Neutrophil (primary cell): ENCODE data around the gene DYRK1A.

ENCODE experiments used
- H3K27ac ChIP-seq: fragments of 200-600 bp; sonication (generic); 2 replicates; pipeline ENCODE4 v1.5.1; 2016; ENCODE audit warnings: mild to moderate bottlenecking, moderate library complexity
- H3K27me3 ChIP-seq: fragments of 200-600 bp; sonication (generic); 2 replicates; pipeline ENCODE4 v1.6.0; 2016; ENCODE audit warnings: mild to moderate bottlenecking
- H3K36me3 ChIP-seq: fragments of 200-600 bp; sonication (generic); 2 replicates; pipeline ENCODE4 v1.5.1; 2017
- H3K4me1 ChIP-seq, 2 experiments: fragments of 200-600 bp in 1 of 2; sonication (generic) in 1 of 2; 1 replicate in 1 of 2; 2 replicates in 1 of 2; pipeline versions ENCODE4 v1.5.1 to v1.6.1; 2013 to 2016; ENCODE audit warnings: low read depth in 1 of 2, low read length in 1 of 2, mild to moderate bottlenecking in 1 of 2, moderate library complexity in 1 of 2; ENCODE audit not compliant: control insufficient read depth in 1 of 2, insufficient read depth in 1 of 2
- H3K4me3 ChIP-seq, 2 experiments: fragments of 200-600 bp in 1 of 2; sonication (generic) in 1 of 2; 1 replicate in 1 of 2; 2 replicates in 1 of 2; pipeline ENCODE4 v1.5.1; 2013 to 2016; ENCODE audit warnings: low read depth in 1 of 2, low read length in 1 of 2, mild to moderate bottlenecking in 1 of 2, moderate library complexity in 1 of 2
- H3K9me3 ChIP-seq: fragments of 200-600 bp; sonication (generic); 2 replicates; pipeline ENCODE4 v1.5.1; 2016
- CTCF ChIP-seq: fragments of 200-600 bp; sonication (generic); IDR thresholded peaks from 2 replicates; pipeline ENCODE4 v1.5.1; 2016; ENCODE audit warnings: antibody characterized with exemption

Gene DYRK1A

GRCh38 chr21:37502947-37503346, 136.4 kb downstream of the DYRK1A start:
- Histone ChIP-seq H3K27ac (no peak overlapping the region), H3K27me3 (no peaks in the 10 kb centered on the region), H3K4me3 (no peak overlapping the region), H3K9me3 (no peaks in the 10 kb centered on the region), H3K4me1 (no peaks in the 10 kb centered on the region), H3K36me3 (peaks cover 40% of the 10 kb centered on the region)
- no peak for TF ChIP-seq CTCF

GRCh38 chr21:37503848-37504467, 137.4 kb downstream of the DYRK1A start:
- no peak for TF ChIP-seq CTCF
- H3K27ac ChIP-seq, result no peak overlapping the region

GRCh38 chr21:37505963-37506362, 139.4 kb downstream of the DYRK1A start:
- Histone ChIP-seq H3K4me3 (no peak overlapping the region), H3K27me3 (no peaks in the 10 kb centered on the region), H3K27ac (no peak overlapping the region), H3K4me1 (no peaks in the 10 kb centered on the region), H3K36me3 (peaks cover 66% of the 10 kb centered on the region), H3K9me3 (no peaks in the 10 kb centered on the region)
- no peak for TF ChIP-seq CTCF

More at GRCh38 chr21:37503848-37504467, 137.4 kb downstream of the DYRK1A start:
- Histone ChIP-seq H3K4me1 (no peaks in the 10 kb centered on the region), H3K36me3 (peaks cover 50% of the 10 kb centered on the region), H3K27me3 (no peaks in the 10 kb centered on the region), H3K4me3 (no peak overlapping the region), H3K9me3 (no peaks in the 10 kb centered on the region)

GRCh38 chr21:37507716-37508115, 141.1 kb downstream of the DYRK1A start:
- Histone ChIP-seq H3K9me3 (no peaks in the 10 kb centered on the region), H3K27me3 (no peaks in the 10 kb centered on the region), H3K36me3 (peaks cover 84% of the 10 kb centered on the region), H3K4me1 (no peaks in the 10 kb centered on the region), H3K4me3 (no peak overlapping the region), H3K27ac (no peak overlapping the region)
- TF ChIP-seq CTCF, result no peak

GRCh38 chr21:37508341-37508740, 141.8 kb downstream of the DYRK1A start:
- Histone ChIP-seq H3K4me3 (no peak overlapping the region), H3K27ac (no peak overlapping the region), H3K36me3 (peaks cover 90% of the 10 kb centered on the region), H3K9me3 (no peaks in the 10 kb centered on the region), H3K4me1 (no peaks in the 10 kb centered on the region), H3K27me3 (no peaks in the 10 kb centered on the region)
- no peak for TF ChIP-seq CTCF
